ENCODE results near the gene GAPVD1. TPM values are rescaled to one million over a fixed set of nuclear protein-coding genes. Genes with fewer than 3 reads are reported as not detected.

Gene GAPVD1
- total RNA-seq, 1 experiment from 2014 or later = 70.3 TPM

DNA sequence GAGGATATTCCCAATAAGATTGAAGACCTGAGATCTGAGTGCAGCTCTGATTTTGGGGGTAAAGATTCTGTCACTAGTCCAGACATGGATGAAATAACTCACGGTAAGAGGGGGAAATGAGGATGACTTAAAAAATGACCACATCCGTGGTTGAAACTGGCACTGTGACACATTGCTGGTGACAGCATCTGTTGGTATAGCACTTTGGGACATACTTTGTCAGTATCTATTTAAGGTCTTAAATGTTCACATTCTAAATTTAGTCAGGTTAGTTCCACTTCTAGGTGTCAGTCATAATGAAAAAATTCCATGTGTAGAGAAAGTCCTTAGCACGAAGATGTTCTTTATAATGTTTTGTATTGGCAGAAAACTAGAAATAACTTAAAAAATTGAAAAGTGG is 70.9 kb downstream of the GAPVD1 start:
- Histone ChIP-seq H4K20me1 (ENCODE audit: insufficient read depth) (no peaks in the 10 kb centered on the region), H3K9me2 (ENCODE audit: insufficient read depth) (no peaks in the 10 kb centered on the region), H3K4me3 (no peak overlapping the region), H3F3A (ENCODE audit: insufficient read depth, low read depth) (peaks cover 27% of the 10 kb centered on the region), H3K27me3 (ENCODE audit: insufficient read depth, low read depth) (no peaks in the 10 kb centered on the region), H3K9me3 (ENCODE audit: insufficient read depth, low read depth) (no peaks in the 10 kb centered on the region), H3K4me1 (replicated peaks; ENCODE audit: insufficient read depth) (peaks cover 17% of the 10 kb centered on the region), H2AFZ (no peak overlapping the region), H3K4me2 (no peak overlapping the region), H3K36me3 (ENCODE audit: low read depth) (peaks cover 32% of the 10 kb centered on the region), H3K79me2 (ENCODE audit: low read depth) (peaks cover 6% of the 10 kb centered on the region; the same call in 1 of the 2 replicates), H3K27ac (no peak overlapping the region)
- ChIA-PET POLR2A (ENCODE audit: unreplicated experiment) (interaction anchor here (0.6 kb wide), 1 partner anchor 12 kb away, joined by 5 read pairs; no protein-coding TSS in a partner anchor), CTCF (no interaction called here)
- DNase-seq = no peak
- intact Hi-C loops (cut with micrococcal nuclease; ENCODE audit: unreplicated experiment) = no loop called here
- no TSS peak for BruUV-seq (replicated peaks)
- no peak for TF ChIP-seq EZH2 (IDR thresholded peaks at IDR 0.05; ENCODE audit: low read depth)
- TF ChIP-seq, protein P1, sequence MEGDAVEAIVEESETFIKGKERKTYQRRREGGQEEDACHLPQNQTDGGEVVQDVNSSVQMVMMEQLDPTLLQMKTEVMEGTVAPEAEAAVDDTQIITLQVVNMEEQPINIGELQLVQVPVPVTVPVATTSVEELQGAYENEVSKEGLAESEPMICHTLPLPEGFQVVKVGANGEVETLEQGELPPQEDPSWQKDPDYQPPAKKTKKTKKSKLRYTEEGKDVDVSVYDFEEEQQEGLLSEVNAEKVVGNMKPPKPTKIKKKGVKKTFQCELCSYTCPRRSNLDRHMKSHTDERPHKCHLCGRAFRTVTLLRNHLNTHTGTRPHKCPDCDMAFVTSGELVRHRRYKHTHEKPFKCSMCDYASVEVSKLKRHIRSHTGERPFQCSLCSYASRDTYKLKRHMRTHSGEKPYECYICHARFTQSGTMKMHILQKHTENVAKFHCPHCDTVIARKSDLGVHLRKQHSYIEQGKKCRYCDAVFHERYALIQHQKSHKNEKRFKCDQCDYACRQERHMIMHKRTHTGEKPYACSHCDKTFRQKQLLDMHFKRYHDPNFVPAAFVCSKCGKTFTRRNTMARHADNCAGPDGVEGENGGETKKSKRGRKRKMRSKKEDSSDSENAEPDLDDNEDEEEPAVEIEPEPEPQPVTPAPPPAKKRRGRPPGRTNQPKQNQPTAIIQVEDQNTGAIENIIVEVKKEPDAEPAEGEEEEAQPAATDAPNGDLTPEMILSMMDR (conservative IDR thresholded peaks at IDR 0.05) = no peak

DNA sequence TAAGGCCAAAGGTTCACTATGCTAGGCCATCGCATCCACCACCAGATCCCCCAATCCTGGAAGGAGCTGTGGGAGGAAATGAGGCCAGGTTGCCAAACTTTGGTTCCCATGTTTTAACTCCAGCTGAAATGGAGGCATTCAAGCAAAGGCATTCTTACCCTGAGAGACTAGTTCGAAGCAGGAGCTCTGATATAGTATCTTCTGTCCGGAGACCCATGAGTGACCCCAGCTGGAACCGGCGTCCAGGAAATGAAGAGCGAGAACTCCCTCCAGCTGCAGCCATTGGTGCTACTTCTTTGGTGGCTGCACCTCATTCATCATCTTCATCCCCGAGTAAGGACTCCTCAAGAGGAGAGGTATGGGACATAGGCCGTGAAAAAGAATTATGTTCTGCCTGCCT is 75.6 kb downstream of the GAPVD1 start:
- CTCF ChIA-PET = no interaction called here
- no TSS peak for BruUV-seq (replicated peaks)
- no peaks in the 10 kb centered on the region for H3K4me1 ChIP-seq (replicated peaks; ENCODE audit: insufficient read depth)
- POLR2A ChIA-PET (ENCODE audit: unreplicated experiment) = no interaction called here
- no peaks in the 10 kb centered on the region for H3K9me2 ChIP-seq (ENCODE audit: insufficient read depth)
- DNase-seq = no peak
- H3K9me3 ChIP-seq (ENCODE audit: insufficient read depth, low read depth) = no peaks in the 10 kb centered on the region
- H3K27ac ChIP-seq = no peak overlapping the region
- intact Hi-C loops (cut with micrococcal nuclease; ENCODE audit: unreplicated experiment) = no loop called here
- H3F3A ChIP-seq (ENCODE audit: insufficient read depth, low read depth) = 0 out of 2 replicates have a peak, but pooled peaks cover 8% of the 10 kb centered on the region
- no peak overlapping the region for H3K4me2 ChIP-seq
- H3K36me3 ChIP-seq (ENCODE audit: low read depth) = peaks cover 40% of the 10 kb centered on the region
- H3K79me2 ChIP-seq (ENCODE audit: low read depth) = no peaks in the 10 kb centered on the region
- no peaks in the 10 kb centered on the region for H3K27me3 ChIP-seq (ENCODE audit: insufficient read depth, low read depth)
- no peak for TF ChIP-seq EZH2 (IDR thresholded peaks at IDR 0.05; ENCODE audit: low read depth)
- TF ChIP-seq, protein P1 (conservative IDR thresholded peaks at IDR 0.05) = no peak
- H3K4me3 ChIP-seq = no peak overlapping the region
- no peaks in the 10 kb centered on the region for H4K20me1 ChIP-seq (ENCODE audit: insufficient read depth)
- no peak overlapping the region for H2AFZ ChIP-seq

DNA sequence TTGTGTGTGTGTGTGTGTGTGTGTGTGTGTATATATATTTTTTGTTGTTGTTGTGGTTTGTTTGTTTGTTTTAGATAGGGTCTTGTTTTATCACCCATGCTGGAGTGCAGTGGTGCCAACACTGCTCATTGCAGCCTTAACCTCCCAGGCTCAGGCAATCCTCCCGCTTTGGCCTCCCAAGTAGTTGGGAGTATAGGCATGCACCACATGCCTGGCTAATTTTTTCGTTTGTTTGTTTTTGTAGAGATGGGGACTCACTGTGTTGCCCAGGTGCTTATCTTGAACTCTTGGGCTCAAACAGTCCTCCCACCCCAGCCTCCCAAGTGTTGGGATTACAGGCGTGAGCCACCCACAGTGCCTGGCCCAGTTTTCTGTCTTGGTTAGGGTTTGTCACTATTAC is 77.3 kb downstream of the GAPVD1 start:
- Histone ChIP-seq H3K9me2 (ENCODE audit: insufficient read depth) (no peaks in the 10 kb centered on the region), H2AFZ (no peak overlapping the region), H3K4me3 (no peak overlapping the region), H3F3A (ENCODE audit: insufficient read depth, low read depth) (peaks cover 15% of the 10 kb centered on the region; the same call in 1 of the 2 replicates), H3K4me1 (replicated peaks; ENCODE audit: insufficient read depth) (peaks cover 14% of the 10 kb centered on the region), H3K9me3 (ENCODE audit: insufficient read depth, low read depth) (no peaks in the 10 kb centered on the region), H3K4me2 (no peak overlapping the region), H3K27ac (no peak overlapping the region), H4K20me1 (ENCODE audit: insufficient read depth) (no peaks in the 10 kb centered on the region), H3K27me3 (ENCODE audit: insufficient read depth, low read depth) (no peaks in the 10 kb centered on the region), H3K79me2 (ENCODE audit: low read depth) (no peaks in the 10 kb centered on the region), H3K36me3 (ENCODE audit: low read depth) (peaks cover 32% of the 10 kb centered on the region)
- ChIA-PET POLR2A (ENCODE audit: unreplicated experiment) (no interaction called here), CTCF (no interaction called here)
- no peak for TF ChIP-seq EZH2 (IDR thresholded peaks at IDR 0.05; ENCODE audit: low read depth)
- TF ChIP-seq, protein P1 (conservative IDR thresholded peaks at IDR 0.05) = no peak
- intact Hi-C loops (cut with micrococcal nuclease; ENCODE audit: unreplicated experiment) = no loop called here
- no peak for DNase-seq
- BruUV-seq (replicated peaks) = no TSS peak
